Measurements from ENCODE around the gene MMP25.
"Not testable (repeated sequence)": the region's sequence is repeated elsewhere in the genome, so short reads cannot be mapped to it uniquely, and the experiment has no call there.

Gene MMP25

DNA sequence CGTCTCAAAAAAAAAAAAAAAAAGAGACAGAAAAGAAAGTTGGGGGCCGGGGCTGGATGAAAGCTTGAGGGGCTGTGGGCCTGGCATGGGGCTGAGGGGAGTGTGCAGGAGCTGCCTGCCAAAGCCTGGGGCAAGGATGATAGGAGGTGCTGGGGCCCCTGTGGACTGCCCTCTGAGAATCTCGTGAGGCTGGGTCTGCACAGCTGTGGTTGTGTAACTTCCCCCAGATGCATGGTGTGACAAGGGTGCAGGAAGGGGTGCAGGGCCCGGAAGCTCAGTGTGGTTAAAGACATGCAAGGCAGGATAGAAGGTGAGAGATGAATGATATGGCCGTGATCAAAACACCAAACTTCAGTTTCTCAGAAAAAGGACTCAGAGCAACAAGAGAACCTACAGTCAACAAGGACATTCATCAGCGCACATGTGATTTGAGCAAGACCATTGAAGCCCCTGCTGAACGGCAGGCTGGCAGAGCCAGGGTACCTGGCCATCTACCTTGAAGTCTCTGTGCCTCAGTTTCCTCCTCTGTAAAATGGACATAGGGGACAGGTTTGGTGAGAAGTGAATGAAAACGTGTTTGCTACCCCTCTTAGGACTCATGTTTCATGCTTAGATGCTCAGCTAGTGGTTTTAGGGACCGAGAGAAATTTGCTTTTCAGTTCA, 28.6 kb downstream of the MMP25 start:
- Mint-ChIP-seq H3K36me3 (no peaks in the 10 kb centered on the region), H3K4me3 (peak overlapping the region; percentile 42 to 59), H3K4me1 (peaks cover 24 to 42% of the 10 kb centered on the region in 2 donors), H3K27me3 (peaks cover 8 to 9% of the 10 kb centered on the region in 2 donors), H3K27ac (peak overlapping the region; percentile 81), H3K9me3 (no peaks in the 10 kb centered on the region)
- ATAC-seq (replicated peaks) (peak; percentile 95 to 97), DNase-seq (peak; percentile 41)

- H3K4me1 Mint-ChIP-seq: peaks cover 24 to 42% of the 10 kb centered on the region in 2 donors
- H3K27ac Mint-ChIP-seq: peak overlapping the region; percentile 43
- peak; percentile 22 to 40 for ATAC-seq (replicated peaks)
- peaks cover 8 to 9% of the 10 kb centered on the region in 2 donors for H3K27me3 Mint-ChIP-seq
- H3K4me3 Mint-ChIP-seq: no peak overlapping the region
- DNase-seq: no peak
- no peaks in the 10 kb centered on the region for H3K9me3 Mint-ChIP-seq
- no peaks in the 10 kb centered on the region for H3K36me3 Mint-ChIP-seq
These were observed 29.2 kb downstream of the MMP25 start for GRCh38 chr16:3075523-3075915.

- H3K36me3 Mint-ChIP-seq; H3K27me3 Mint-ChIP-seq; DNase-seq; H3K27ac Mint-ChIP-seq; H3K9me3 Mint-ChIP-seq; H3K4me3 Mint-ChIP-seq; ATAC-seq (replicated peaks): not testable (repeated sequence)
- peaks cover 24 to 42% of the 10 kb centered on the region in 2 donors for H3K4me1 Mint-ChIP-seq
These were observed 29.6 kb downstream of the MMP25 start for GRCh38 chr16:3075946-3076345.

GRCh38 chr16:3076577-3076976, 30.2 kb downstream of the MMP25 start:
- DNase-seq (no peak), ATAC-seq (replicated peaks) (no peak)
- Mint-ChIP-seq H3K27ac (no peak overlapping the region), H3K27me3 (peaks cover 8 to 9% of the 10 kb centered on the region in 2 donors), H3K36me3 (no peaks in the 10 kb centered on the region), H3K4me1 (peaks cover 24 to 41% of the 10 kb centered on the region in 2 donors), H3K9me3 (no peaks in the 10 kb centered on the region), H3K4me3 (no peak overlapping the region)

GRCh38 chr16:3080024-3080423, 33.7 kb downstream of the MMP25 start:
- peaks cover 8 to 13% of the 10 kb centered on the region in 2 donors for H3K4me1 Mint-ChIP-seq
- DNase-seq (no peak), ATAC-seq (replicated peaks) (no peak)
- H3K4me3 Mint-ChIP-seq: no peak overlapping the region
- H3K9me3 Mint-ChIP-seq: no peaks in the 10 kb centered on the region
- H3K27ac Mint-ChIP-seq: no peak overlapping the region
- H3K36me3 Mint-ChIP-seq: no peaks in the 10 kb centered on the region
- no peaks in the 10 kb centered on the region for H3K27me3 Mint-ChIP-seq

DNA sequence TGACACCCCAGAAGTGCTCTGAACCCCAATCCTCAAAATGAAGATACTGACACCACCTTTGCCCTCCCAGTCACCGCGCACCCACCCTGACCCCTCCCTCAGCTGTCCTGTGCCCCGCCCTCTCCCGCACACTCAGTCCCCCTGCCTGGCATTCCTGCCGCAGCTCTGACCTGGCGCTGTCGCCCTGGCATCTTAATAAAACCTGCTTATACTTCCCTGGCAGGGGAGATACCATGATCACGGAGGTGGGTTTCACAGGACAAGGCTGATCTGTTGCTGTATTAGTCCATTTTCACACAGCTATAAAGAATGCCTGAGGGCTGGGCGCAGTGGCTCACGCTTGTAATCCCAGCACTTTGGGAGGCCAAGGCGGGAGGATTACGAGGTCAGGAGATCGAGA, 35.6 kb downstream of the MMP25 start:
- ATAC-seq (replicated peaks); H3K4me3 Mint-ChIP-seq; H3K27ac Mint-ChIP-seq; DNase-seq; H3K27me3 Mint-ChIP-seq; H3K4me1 Mint-ChIP-seq; H3K36me3 Mint-ChIP-seq; H3K9me3 Mint-ChIP-seq: not testable (repeated sequence)

DNA sequence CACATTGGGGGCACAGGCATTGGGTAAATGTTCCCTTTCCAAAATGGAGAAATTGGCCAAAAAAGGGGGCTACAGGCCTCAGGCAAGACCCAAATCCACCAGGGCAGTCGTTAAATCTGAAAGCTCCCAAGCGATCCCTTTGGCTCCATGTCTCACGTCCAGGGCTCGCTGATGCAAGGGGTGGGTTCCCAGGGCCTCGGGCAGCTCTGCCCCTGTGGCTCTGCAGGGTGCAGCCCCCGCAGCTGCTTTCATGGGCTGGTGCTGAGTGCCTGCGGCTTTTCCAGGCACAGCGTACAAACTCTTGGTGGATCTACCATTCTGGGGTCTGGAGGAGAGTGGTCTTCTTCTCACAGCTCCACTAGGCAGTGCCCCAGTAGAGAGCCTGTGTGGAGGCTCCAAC, 37.0 kb downstream of the MMP25 start:
- DNase-seq; H3K27ac Mint-ChIP-seq; H3K36me3 Mint-ChIP-seq; H3K4me3 Mint-ChIP-seq; ATAC-seq (replicated peaks); H3K4me1 Mint-ChIP-seq; H3K9me3 Mint-ChIP-seq: not testable (repeated sequence)
- peaks cover 11 to 12% of the 10 kb centered on the region in 2 donors for H3K27me3 Mint-ChIP-seq

GRCh38 chr16:3084491-3084890, 38.1 kb downstream of the MMP25 start:
- ATAC-seq (replicated peaks) (no peak), DNase-seq (no peak)
- peaks cover 3 to 8% of the 10 kb centered on the region in 2 donors for H3K4me1 Mint-ChIP-seq
- no peaks in the 10 kb centered on the region for H3K9me3 Mint-ChIP-seq
- peaks cover 15 to 18% of the 10 kb centered on the region in 2 donors for H3K27me3 Mint-ChIP-seq
- no peak overlapping the region for H3K27ac Mint-ChIP-seq
- H3K36me3 Mint-ChIP-seq: no peaks in the 10 kb centered on the region
- H3K4me3 Mint-ChIP-seq: no peak overlapping the region

DNA sequence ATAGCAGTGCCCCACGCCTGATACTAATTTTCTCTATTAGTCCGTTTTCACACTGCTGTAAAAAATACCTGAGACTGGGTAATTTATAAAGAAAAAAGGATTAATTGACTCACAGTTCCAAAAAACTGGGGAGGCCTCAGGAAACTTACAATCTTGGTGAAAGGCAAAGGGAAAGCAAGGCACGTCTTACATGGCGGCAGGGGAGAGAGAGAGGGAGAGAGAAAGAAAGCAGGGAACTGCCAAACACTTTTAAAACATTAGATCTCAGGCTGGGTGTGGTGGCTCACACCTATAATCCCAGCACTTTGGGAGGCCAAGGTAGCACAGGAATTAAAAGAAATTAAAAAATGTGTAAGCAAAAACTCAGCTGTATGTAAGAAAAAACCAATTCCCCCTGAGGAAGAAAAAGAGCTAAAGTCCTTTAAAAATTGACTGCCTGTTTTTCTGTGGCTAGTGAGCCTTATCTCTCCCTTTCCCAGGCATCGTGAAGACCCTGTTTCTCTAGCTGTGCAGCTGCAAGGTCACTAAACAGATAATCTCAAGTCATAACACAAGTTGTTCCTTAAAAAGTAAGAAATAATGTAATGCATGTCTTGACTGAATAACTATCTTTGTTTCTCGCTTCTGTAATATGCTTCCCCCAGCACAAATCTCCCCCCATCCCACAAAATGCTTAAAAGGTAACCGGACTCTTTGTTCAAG, 38.8 kb downstream of the MMP25 start:
- H3K4me3 Mint-ChIP-seq: no peak overlapping the region
- no peaks in the 10 kb centered on the region for H3K36me3 Mint-ChIP-seq
- peaks cover 3 to 8% of the 10 kb centered on the region in 2 donors for H3K4me1 Mint-ChIP-seq
- no peaks in the 10 kb centered on the region for H3K9me3 Mint-ChIP-seq
- H3K27ac Mint-ChIP-seq: peak overlapping the region; percentile 47
- DNase-seq (no peak), ATAC-seq (replicated peaks) (no peak)
- H3K27me3 Mint-ChIP-seq: peaks cover 15 to 18% of the 10 kb centered on the region in 2 donors

DNA sequence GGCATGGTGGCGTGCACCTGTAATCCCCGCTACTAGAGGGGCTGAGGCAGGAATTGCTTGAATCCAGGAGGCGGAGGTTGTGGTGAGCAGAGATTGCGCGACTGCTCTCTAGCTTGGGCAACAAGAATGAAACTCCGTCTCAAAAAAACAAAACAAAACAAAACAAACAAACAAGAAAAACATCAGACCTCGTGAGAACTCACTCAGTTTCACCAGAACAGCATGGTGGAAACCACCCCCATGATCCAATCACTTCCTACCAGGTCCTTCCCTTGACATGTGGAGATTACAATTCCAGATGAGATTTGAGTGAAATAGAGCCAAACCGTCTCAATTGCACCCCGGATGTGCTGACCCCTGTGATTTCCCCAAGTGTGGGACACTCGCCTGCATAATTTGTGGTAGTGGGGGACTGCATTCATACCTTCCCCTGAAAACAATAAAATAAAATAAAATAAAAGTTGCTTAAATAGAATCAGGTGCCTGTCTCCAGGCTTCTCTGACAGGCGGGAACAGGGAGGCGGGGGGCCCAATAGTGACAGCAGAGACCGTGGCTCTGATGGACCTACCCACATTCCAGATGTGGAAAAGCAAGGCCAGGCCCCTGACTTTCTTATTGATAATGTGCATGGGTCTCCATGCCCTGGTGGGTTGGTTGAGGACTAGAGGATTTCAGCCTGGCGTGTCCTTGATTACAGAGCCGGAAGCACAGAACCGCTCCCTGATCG, 39.7 kb downstream of the MMP25 start:
- DNase-seq (no peak), ATAC-seq (replicated peaks) (no peak)
- peaks cover 15 to 18% of the 10 kb centered on the region in 2 donors for H3K27me3 Mint-ChIP-seq
- no peak overlapping the region for H3K4me3 Mint-ChIP-seq
- H3K9me3 Mint-ChIP-seq: no peaks in the 10 kb centered on the region
- H3K27ac Mint-ChIP-seq: no peak overlapping the region
- no peaks in the 10 kb centered on the region for H3K36me3 Mint-ChIP-seq
- peaks cover 3 to 8% of the 10 kb centered on the region in 2 donors for H3K4me1 Mint-ChIP-seq

DNA sequence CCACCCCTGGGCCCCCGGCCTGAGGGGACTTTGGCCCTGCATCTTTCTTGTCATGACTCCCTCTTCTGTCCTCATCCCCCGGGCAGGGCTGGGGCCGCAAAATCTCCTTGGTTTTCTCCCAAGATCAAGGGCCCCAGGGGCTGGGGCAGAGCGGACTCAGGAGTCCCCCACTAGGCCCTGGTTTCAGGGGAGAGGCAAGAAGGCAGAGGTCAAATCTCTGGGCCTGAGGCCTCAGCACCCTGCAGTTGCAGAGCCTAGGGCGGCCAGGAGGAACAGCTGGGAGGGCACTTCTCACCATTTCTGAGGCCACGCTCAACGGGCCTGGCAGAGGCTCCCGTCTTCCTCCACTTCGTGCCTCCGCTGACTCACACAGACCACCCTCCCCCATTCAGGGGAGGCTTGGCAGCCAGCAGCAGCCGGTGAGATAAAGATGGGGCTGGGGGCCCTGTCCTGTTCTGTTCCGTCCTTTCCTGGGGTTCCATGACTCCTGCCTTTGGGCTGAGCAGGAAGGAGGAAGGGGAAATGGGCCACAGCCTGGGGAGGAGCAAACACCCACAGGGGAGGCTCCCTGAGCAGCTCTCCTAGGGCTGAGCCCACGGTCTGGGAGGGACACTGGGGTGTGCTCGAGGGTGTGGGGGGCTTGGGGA, 40.4 kb downstream of the MMP25 start:
- H3K4me1 Mint-ChIP-seq: peaks cover 3 to 8% of the 10 kb centered on the region in 2 donors
- no peaks in the 10 kb centered on the region for H3K36me3 Mint-ChIP-seq
- H3K9me3 Mint-ChIP-seq: no peaks in the 10 kb centered on the region
- DNase-seq (no peak), ATAC-seq (replicated peaks) (no peak)
- H3K27ac Mint-ChIP-seq: no peak overlapping the region
- no peak overlapping the region for H3K4me3 Mint-ChIP-seq
- H3K27me3 Mint-ChIP-seq: peaks cover 15 to 18% of the 10 kb centered on the region in 2 donors

DNA sequence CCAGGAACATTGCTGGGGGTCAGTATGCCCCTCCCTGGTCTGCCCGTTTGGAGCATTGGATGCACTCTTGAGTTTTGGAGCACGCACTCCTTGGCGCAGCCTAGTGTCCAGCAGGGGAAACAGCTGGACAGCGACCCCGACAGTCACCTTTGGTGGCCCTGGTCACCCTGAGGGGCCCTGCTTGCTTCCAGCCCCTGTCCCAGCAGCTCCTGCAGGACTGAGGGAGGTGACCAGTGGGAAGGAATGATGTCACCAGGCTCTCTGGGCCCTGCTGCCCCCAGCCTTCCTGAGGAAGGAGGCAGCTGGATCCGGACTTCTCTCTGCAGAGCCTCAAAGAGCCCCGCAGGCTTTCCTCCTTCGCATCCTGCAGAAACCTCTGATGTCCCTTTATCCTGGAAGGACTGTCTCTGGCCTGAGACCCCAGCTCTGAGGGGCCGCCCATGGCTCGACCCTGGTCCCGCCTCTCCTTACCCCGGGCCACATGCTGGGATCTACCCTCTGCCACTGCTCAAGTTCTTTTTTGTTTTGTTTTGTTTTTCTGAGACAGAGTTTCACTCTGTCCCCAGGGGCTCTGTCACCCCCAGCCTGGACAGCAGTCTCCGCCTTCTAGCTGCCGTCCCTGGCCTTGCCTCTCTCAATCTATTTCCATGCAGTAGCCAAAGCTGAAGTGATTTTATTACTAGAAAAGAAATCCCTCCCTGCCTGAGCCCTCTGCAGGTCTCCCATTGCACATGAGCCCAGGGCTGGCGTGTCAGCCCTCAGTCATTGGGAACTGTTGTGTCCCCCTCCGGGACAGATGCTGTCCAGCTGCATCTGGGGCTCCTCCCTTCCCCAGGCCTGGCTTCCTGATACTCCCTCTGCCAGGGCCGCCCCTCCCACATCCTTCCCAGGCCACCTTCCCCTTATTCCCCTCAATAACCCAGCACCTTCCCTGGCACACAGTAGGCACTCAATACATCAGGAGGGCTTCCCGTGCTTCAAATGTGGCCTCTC, 41.2 kb downstream of the MMP25 start:
- ATAC-seq (replicated peaks): no peak
- no peak for DNase-seq
- H3K36me3 Mint-ChIP-seq: no peaks in the 10 kb centered on the region
- no peak overlapping the region for H3K27ac Mint-ChIP-seq
- H3K4me3 Mint-ChIP-seq: no peak overlapping the region
- H3K9me3 Mint-ChIP-seq: no peaks in the 10 kb centered on the region
- peaks cover 3 to 8% of the 10 kb centered on the region in 2 donors for H3K4me1 Mint-ChIP-seq
- peaks cover 15 to 18% of the 10 kb centered on the region in 2 donors for H3K27me3 Mint-ChIP-seq

- Mint-ChIP-seq H3K27ac (no peak overlapping the region), H3K4me1 (peaks cover 3 to 8% of the 10 kb centered on the region in 2 donors), H3K4me3 (no peak overlapping the region), H3K36me3 (no peaks in the 10 kb centered on the region), H3K9me3 (no peaks in the 10 kb centered on the region), H3K27me3 (peaks cover 15 to 18% of the 10 kb centered on the region in 2 donors)
- ATAC-seq (replicated peaks) (no peak), DNase-seq (no peak)
These were observed 42.1 kb downstream of the MMP25 start for GRCh38 chr16:3088450-3088849.

Measured in stimulated activated naive B cell treated with anti-CD40 and anti-IgM and Interleukin-4, amounts not matched to agents 10 μg/mL and 1 μg/mL and 100 μg/mL, for 72 hours (primary cell).